SK-N-SH treated with all-trans-retinoic acid at 6 μM for 48 hours (cell line): ENCODE data around the gene TUBB4B.

Source experiments
- ATAC-seq: fragments of 200-7000 bp; cut with Tn5 transposase; 3 replicates; pipeline ENCODE4 v1.9.1; 2020; ENCODE audit warnings: mild to moderate bottlenecking, moderate library complexity
- ARNTL ChIP-seq: fragments of 450-650 bp; formaldehyde crosslinking; IDR thresholded peaks from 2 replicates; pipeline ENCODE4 v1.5.0; 2020; ENCODE audit warnings: low read depth, mild to moderate bottlenecking, moderate library complexity, borderline replicate concordance
- ESRRG ChIP-seq: fragments of 250-450 bp; sonication (Bioruptor Pico); IDR thresholded peaks from 2 replicates; pipeline ENCODE4 v1.6.1; 2021; ENCODE audit warnings: mild to moderate bottlenecking
- ISL1 ChIP-seq: fragments of 250-450 bp; sonication (Bioruptor Pico); IDR thresholded peaks from 2 replicates; pipeline ENCODE4 v2.1.2; 2022; ENCODE audit warnings: mild to moderate bottlenecking, moderate library complexity
- OSR1 ChIP-seq: fragments of 250-450 bp; sonication (Bioruptor Pico); IDR thresholded peaks from 2 replicates; pipeline ENCODE4 v1.8.0; 2022; ENCODE audit warnings: moderate library complexity, mild to moderate bottlenecking, inconsistent platforms
- PPARA ChIP-seq: fragments of 250-450 bp; sonication (Bioruptor Pico); IDR thresholded peaks from 2 replicates; pipeline ENCODE4 v1.5.0; 2020; ENCODE audit warnings: mild to moderate bottlenecking, borderline replicate concordance
- RARB ChIP-seq: fragments of 250-450 bp; sonication (Bioruptor Pico); IDR thresholded peaks from 2 replicates; pipeline ENCODE4 v1.8.0; 2021; ENCODE audit warnings: mild to moderate bottlenecking, moderate library complexity
- SNAI2 ChIP-seq: fragments of 250-450 bp; sonication (Bioruptor Pico); IDR thresholded peaks from 2 replicates; pipeline ENCODE4 v1.5.0; 2020; ENCODE audit warnings: mild to moderate bottlenecking, moderate library complexity
- TCF4 ChIP-seq: fragments of 250-450 bp; sonication (Bioruptor Pico); IDR thresholded peaks from 2 replicates; pipeline ENCODE4 v1.8.0; 2021; ENCODE audit warnings: mild to moderate bottlenecking, moderate library complexity, borderline replicate concordance
- TOX ChIP-seq: fragments of 250-450 bp; sonication (Bioruptor Pico); IDR thresholded peaks from 2 replicates; pipeline ENCODE4 v1.8.0; 2021; ENCODE audit warnings: mild to moderate bottlenecking, moderate library complexity, borderline replicate concordance
- TSHZ2 ChIP-seq: fragments of 250-450 bp; sonication (Bioruptor Pico); IDR thresholded peaks from 2 replicates; pipeline ENCODE4 v1.5.0; 2020; ENCODE audit warnings: mild to moderate bottlenecking, moderate library complexity
- ZC3H10 ChIP-seq: fragments of 250-450 bp; sonication (Bioruptor Pico); IDR thresholded peaks from 2 replicates; pipeline ENCODE4 v1.5.1; 2021; ENCODE audit warnings: mild to moderate bottlenecking, moderate library complexity
- ZFP3 ChIP-seq: fragments of 250-450 bp; sonication (Bioruptor Pico); IDR thresholded peaks from 2 replicates; pipeline ENCODE4 v1.5.0; 2020; ENCODE audit warnings: mild to moderate bottlenecking, moderate library complexity
- ZFP30 ChIP-seq: fragments of 450-650 bp; formaldehyde crosslinking; IDR thresholded peaks from 2 replicates; pipeline ENCODE4 v1.5.0; 2022; ENCODE audit warnings: mild to moderate bottlenecking, moderate library complexity
- ZNF70 ChIP-seq: fragments of 450-650 bp; formaldehyde crosslinking; IDR thresholded peaks from 2 replicates; pipeline ENCODE4 v1.5.0; 2020; ENCODE audit warnings: mild to moderate bottlenecking, moderate library complexity
- TF ChIP-seq, protein P1 (sequence below): fragments of 250-450 bp; sonication (Bioruptor Pico); IDR thresholded peaks from 2 replicates; pipeline ENCODE4 v1.8.0; 2021; ENCODE audit warnings: low read depth, mild to moderate bottlenecking, moderate library complexity, borderline replicate concordance
- TF ChIP-seq, protein P2 (sequence below): fragments of 250-450 bp; sonication (Bioruptor Pico); IDR thresholded peaks from 2 replicates; pipeline ENCODE4 v1.8.0; 2020; ENCODE audit warnings: mild to moderate bottlenecking, moderate library complexity, borderline replicate concordance

TUBB4B gene

DNA sequence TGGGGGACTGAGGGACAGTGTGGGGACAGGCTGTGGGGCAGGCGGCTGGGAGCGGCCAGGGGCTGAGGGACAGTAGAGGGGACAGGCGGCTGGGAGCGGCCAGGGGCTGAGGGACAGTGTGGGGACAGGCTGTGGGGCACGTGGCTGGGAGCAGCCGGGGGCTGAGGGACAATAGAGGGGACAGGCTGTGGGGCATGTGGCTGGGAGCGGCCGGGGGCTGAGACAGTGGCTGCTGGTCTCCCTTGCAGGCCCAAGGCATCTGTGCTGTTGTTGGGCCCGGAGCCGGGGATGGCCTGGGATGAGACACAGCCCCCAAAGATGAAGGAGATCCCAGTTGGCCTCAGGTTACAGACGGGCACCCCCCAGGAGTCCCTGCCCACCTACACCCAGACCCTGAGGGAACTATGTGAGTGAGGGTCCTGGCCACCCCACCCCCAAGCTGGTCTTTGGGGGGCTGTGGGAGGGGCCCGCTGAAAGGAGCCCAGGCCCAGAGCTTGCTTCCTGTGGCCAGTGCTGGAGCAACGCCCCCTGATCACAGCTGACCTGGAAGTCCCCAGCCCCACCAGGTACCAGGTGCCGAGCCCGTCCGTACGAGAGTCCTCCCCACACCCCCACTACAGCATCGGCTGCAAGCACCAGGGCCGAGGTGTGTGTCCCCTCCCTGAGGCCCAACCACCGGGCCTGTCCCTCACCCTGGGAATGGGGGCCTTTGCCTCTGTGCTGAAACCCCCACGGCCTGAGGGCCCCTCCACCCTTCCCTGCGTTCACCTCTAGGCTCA lies 10.6 kb downstream of the TUBB4B start:
- ATAC-seq: no peak
- TF ChIP-seq TCF4 (CRISPR knock-in tag) (no peak), TOX (no peak)

GRCh38 chr9:137252555-137253506 lies 11.7 kb downstream of the TUBB4B start:
- TF ChIP-seq, protein P1, sequence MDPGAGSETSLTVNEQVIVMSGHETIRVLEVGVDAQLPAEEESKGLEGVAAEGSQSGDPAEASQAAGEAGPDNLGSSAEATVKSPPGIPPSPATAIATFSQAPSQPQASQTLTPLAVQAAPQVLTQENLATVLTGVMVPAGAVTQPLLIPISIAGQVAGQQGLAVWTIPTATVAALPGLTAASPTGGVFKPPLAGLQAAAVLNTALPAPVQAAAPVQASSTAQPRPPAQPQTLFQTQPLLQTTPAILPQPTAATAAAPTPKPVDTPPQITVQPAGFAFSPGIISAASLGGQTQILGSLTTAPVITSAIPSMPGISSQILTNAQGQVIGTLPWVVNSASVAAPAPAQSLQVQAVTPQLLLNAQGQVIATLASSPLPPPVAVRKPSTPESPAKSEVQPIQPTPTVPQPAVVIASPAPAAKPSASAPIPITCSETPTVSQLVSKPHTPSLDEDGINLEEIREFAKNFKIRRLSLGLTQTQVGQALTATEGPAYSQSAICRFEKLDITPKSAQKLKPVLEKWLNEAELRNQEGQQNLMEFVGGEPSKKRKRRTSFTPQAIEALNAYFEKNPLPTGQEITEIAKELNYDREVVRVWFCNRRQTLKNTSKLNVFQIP (CRISPR knock-in tag): no peak
- TF ChIP-seq PPARA (CRISPR knock-in tag): no peak
- no peak for TF ChIP-seq ZFP30 (CRISPR knock-in tag)
- TF ChIP-seq SNAI2 (CRISPR knock-in tag): no peak
- TF ChIP-seq ZC3H10: no peak
- no peak for TF ChIP-seq TCF4 (CRISPR knock-in tag)
- TF ChIP-seq OSR1 (CRISPR knock-in tag): no peak
- no peak for TF ChIP-seq TOX
- TF ChIP-seq, protein P2, sequence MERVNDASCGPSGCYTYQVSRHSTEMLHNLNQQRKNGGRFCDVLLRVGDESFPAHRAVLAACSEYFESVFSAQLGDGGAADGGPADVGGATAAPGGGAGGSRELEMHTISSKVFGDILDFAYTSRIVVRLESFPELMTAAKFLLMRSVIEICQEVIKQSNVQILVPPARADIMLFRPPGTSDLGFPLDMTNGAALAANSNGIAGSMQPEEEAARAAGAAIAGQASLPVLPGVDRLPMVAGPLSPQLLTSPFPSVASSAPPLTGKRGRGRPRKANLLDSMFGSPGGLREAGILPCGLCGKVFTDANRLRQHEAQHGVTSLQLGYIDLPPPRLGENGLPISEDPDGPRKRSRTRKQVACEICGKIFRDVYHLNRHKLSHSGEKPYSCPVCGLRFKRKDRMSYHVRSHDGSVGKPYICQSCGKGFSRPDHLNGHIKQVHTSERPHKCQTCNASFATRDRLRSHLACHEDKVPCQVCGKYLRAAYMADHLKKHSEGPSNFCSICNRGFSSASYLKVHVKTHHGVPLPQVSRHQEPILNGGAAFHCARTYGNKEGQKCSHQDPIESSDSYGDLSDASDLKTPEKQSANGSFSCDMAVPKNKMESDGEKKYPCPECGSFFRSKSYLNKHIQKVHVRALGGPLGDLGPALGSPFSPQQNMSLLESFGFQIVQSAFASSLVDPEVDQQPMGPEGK (CRISPR knock-in tag): no peak
- no peak for TF ChIP-seq TSHZ2 (CRISPR knock-in tag)
- TF ChIP-seq ARNTL: no peak
- no peak for TF ChIP-seq ZNF70 (CRISPR knock-in tag)
- TF ChIP-seq ISL1 (CRISPR knock-in tag): no peak
- no peak for TF ChIP-seq ESRRG (CRISPR knock-in tag)
- TF ChIP-seq, all 23 proteins: peak for 0
- no peak for ATAC-seq

GRCh38 chr9:137253717-137254623 lies 12.9 kb downstream of the TUBB4B start:
- TF ChIP-seq RARB (CRISPR knock-in tag): no peak
- TF ChIP-seq, protein P2 (CRISPR knock-in tag): no peak
- TF ChIP-seq TCF4 (CRISPR knock-in tag): no peak
- peak; percentile 97 for TF ChIP-seq ZFP3 (CRISPR knock-in tag)
- TF ChIP-seq SNAI2 (CRISPR knock-in tag): no peak
- peak; percentile 8 for ATAC-seq
